A204.1 (cell line): ENCODE data around the gene SNAPC4.

Experiments used
- FAIRE-seq: peaks from 2 replicates; lab custom pipeline; 2012; peaks lifted over from hg19 to GRCh38; lab: Jason Lieb, UNC

The SNAPC4 gene

DNA sequence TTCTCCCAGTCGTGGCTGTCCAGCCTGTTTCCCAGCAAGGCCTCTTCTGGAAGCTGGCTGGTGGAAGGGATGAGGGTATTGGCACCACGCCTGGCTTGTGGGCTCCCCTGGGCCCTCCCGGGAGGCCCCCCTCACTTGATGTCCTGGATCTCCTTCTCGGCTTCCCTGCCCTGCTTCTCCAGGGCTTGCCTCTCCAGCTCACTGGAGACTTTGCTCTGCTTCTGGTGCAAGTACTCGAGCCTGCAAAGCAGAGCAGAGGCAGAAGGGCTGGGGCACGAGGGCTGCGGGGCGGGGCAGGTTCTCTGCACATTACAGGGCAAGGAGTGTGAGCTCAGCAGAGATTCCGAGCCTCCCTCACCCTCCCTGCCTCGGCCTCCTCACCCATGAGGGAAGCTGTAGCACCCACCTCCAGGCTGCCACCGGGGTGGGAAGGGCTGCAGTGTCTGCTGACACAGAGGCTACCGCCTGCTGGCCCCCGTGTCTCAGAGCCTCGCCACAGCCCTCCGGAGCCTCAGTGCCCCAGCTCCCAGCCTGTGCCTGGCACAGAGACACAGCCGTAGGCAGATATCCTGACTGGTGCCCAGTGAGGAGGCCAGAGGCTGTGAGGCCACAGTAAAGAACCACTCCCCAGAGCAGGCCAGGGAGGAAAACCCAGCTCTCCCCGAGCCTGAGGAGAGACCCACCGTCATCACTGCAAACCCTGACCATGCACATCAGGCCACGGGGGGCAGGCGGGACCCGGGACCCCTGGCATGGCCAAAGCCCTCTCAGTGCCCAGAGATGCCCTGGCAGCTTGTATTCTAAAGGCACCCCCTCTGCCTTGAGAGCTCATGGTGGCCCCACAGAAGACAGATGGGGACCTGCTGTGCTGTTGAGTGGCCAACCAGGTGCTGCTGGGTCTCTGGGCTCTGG lies 7.2 kb downstream of the SNAPC4 start:
- FAIRE-seq, result no peak

DNA sequence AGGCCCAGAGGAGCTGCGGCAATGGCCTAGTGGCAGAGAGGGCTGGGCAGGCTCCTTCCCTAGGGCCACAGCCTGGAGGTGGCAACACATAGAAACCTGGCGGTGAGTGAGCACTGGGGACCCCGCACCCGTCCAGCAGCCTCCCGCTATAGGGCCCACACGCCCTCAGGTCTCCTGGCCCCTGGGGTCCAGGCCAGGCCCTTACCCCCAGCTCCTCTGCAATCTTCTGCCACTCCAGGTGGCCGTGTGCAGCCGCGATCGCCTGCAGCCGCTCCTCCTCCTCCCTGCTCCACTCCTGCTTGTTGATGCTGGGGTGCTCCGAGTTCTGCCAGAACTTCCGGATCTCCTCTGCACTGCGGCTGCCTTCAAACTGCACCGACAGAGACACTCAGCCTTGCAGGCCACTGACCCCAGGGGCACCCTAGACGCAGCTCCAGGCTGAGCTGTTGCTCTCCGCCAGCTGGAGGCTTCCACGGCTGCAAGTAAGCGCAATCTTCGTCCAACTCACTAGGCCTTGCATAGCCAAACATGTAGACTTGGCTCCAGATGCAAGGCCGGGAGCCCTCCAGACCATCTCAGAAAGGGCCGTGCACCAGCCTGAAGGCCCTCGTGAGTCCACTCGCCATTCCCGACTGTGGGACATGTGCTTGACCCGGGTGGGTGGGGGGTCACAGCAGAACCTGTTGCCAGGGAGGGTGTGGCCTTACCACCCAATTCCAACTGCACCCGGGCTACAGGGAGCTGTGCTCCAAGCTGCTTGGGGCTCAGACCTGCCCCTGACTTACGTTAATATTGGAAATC lies 8.0 kb downstream of the SNAPC4 start:
- no peak for FAIRE-seq

DNA sequence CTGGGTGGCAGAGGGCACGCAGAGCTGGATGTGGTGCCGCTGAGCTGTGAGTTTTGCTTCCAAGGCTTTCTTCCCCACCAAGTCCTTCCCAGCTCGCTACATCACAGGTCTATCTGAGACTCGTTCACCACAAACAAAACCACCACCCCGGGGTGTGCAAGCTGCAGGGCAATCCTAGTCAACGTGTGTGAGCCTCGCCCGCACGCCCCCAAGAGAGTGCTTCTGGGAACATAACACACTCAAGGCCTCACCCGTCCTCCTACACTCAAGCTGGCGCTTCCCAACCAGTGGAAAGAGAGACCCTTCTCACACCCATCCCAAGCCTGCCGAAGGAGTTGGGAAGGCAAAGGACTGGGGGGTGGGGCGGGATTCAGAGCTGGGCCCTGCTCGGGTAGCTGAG lies 10.6 kb downstream of the SNAPC4 start:
- FAIRE-seq, result no peak

DNA sequence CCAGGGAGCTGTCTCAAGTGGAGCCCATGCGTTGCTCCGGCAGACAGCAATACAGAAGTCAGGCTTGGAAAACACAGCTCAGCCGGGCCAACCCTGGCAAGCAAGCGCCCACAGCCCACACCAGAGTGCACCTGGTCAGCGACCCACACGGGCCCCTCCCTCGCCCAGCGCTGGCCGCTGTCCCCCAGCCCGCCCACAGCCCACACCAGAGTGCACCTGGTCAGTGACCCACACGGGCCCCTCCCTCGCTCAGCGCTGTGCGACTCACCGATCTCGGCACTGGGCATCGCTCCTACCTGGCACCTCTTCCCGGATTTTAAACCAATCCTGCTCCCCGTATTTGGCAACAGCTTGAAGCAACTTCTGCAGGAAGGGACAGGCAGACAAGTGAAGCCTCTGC lies 12.8 kb downstream of the SNAPC4 start:
- FAIRE-seq, result no peak

DNA sequence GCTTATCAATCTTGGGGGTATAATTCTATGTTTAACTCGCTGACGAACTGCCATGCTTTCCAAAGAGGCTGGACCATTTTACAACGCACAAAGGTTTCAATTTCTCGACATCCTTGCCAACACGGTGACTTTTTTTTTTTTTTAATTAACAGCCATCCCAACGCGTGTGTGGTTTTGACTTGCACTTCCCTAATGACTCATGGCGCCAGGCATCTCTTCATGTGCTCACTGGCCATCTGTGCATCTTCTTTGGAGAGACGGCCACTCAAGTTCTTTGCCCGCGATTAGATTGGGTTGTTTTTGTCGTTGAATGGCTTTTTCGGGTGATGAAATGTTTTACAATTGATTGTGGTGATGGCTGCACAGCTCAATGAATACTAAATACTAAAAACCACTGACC lies 14.0 kb downstream of the SNAPC4 start:
- FAIRE-seq, result no peak

DNA sequence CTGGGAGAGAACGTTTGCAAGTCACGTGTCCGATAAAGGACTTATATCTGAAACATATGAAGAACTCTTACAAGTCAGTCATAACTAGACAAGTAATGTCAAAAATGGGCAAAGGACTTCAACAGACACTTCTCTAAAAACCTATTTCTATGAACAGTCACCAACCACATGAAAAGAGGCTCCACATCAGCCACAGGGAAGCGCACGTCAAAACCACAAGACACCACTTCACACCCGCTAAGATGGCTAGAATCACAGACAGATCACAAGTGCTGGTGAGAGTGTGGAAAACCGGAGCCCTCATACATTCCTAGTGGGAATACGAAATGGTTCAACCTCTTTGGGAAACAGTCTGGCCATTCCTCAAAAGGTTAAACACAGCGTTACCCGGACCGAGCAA lies 15.0 kb downstream of the SNAPC4 start:
- FAIRE-seq, result no peak

DNA sequence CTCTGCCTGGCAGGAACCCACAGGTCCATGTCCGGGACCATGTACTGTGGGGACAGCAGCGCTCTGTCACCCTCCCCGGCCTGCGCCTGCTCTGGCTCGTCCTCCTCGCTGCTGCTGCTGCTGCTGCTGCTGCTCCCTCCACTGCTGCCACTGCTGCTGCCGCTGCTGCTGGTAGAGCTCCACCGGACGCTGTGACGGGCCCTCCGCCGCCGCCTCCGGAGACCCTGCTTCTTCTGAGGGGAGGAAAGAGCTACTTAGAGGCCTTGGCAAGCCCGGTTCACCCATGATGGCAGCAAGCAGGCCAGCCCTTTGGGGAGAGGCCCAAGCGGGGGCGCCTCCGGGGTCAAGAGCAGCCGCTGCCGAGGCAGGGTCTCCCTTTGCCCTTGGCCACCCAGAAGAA lies 16.5 kb downstream of the SNAPC4 start:
- no peak for FAIRE-seq

DNA sequence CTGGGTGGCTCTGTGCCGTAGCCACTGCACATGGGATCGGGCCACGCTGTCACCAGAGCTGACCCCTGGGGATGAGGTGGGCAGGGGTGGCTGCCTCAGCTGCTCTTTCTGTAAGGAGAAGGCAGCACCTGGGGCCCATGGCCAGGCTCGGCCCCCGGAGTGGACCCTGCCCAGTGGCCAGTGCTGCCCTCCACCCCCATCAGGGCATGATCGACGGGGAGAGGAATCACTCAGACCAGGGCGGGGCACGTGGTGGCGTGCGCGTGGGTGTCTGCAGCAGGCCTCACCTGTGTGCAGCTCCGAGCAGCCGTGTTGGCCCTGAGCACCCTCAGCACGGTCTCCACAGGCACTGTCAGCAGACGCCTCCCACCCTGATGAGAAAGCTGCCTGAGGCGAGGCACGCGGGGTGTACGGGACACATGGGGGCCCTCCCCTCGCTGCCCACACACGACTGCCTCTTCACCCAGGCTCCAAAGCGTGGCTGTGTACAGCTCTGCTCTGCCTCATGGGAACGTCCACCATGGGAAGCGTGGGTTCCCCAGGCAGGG lies 17.9 kb downstream of the SNAPC4 start:
- no peak for FAIRE-seq

DNA sequence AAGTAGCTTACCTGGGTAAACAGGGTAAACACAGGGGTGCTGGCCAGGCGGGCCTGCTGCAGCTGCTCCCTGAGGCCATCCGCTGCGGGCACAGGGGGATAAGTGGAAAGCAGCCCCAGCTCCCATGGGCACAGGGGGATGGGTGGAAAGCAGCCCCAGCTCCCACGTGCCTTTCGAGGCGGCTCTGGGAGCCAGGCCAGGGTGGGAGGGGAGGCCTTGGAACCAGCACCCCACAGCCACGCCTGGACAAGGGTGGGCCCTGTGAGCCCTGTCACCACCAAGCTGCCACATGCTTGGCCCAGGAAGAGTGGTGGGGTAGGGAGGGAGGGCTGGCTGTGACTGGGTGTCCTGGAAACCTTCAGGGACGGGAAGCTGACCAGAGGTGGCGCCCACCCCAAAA lies 18.7 kb downstream of the SNAPC4 start:
- no peak for FAIRE-seq

DNA sequence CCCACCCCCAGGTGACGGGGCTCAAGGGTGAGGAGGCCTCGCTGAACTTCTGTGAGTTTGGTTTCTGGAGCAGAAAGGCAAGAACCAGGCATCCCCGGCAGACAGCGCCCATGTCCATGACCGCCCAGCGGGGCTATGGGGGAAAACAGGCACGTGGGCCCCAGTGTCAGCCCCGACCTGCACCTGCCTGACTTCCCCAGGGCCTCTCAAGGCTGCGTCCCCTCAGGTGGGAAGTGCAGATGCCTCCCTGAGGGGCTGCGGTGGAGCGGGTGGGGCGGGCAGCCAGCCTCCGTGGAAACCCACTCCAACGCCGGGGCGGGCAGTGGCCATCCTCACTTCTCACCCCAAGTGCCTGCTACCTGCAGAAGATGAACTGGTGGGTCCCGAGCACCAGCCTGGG lies 19.6 kb downstream of the SNAPC4 start:
- FAIRE-seq, result no peak

DNA sequence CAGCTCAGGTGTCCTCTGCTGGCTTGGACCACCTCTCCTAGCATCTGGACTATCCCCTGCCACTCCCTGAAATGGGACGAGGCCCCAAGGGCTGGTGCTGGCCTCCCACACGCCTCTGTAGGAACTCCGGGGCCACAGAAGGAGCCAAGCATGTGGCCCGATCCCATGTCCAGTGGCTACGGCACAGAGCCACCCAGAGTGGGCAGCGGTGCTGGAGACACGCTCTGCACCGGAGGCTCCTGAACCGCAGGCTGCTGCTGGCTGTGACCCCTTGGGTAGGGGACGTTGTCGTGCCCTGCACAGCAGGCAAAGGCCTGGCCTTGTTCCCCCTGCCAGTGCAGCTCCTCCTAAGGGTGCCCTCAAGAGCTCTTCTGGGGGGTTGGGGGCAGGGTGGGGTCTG lies 20.1 kb downstream of the SNAPC4 start:
- FAIRE-seq, result no peak

DNA sequence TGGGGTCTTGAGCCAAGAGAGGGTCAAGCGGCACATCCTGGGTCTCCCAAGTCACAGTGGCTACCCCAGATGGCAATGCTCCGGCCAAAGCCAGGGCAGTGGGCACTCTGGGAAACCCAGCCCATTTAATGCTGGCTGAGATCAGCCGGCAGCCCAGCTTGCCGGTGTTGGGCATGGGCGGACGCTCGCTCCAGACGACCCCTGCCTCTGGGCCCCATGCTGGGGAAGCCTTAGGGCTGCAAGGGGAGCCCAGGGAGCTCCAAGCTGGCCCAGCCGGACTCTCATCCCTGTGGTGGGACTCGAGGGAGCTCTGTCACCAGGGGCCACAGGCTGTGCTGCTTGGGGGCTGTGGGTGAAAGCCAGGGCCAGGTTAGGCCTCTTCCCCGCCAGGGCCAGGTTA lies 20.6 kb downstream of the SNAPC4 start:
- no peak for FAIRE-seq

DNA sequence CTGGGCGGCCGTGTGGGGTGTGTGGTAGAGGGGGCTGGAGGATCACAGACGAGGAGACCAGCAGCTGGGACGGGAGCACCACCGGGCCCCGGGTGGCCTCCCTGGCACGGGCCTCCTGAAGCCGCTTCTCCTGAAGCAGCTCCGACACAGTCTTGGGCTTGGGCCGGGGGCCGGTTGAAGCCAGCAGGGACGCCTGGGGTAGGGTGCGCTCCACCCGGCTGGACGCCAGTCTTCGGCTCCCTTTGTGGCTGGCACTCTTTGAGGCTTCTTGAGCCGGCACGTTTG lies 21.0 kb downstream of the SNAPC4 start:
- FAIRE-seq, result no peak

DNA sequence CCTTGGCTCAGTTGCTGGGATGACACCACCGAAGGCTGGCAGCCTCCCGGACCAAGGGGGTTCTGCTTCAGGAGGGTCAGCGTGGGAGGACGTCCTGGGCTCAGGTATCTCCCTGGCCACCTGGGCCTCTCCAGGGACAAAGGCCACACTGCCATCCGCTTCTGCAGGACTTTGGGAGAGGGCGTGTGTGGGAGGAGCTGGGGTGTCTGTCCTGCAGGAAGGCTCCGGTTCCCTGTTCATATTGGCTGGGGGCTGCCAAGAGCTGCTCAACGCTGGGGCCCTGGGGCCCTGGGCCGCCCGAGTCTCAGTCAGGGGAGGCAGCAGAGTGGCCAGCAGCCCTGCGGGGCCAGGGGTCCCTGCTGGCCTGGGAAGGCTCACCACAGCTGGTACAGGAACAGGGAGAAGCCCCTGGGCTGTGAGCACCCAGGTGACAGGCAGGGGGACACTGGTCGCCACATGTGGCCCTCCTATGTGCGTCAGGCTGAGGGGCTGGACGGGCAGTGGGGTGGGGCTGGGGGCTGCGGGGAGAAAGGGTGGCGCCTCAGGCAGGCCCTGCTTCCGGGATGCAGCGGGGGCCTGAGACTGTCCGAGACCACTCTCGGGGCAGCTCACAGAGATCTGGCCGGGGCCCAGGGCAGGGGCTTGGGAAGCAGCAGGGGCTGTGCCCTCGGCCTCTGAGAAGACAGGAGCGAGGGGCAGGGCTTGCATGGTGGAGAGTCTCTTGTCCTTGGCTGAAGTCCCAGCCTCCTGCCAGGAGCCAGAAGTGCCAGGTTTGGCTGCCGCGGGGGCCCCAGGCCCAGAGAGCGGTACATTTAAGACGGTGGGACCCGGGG lies 21.6 kb downstream of the SNAPC4 start:
- FAIRE-seq, result no peak

DNA sequence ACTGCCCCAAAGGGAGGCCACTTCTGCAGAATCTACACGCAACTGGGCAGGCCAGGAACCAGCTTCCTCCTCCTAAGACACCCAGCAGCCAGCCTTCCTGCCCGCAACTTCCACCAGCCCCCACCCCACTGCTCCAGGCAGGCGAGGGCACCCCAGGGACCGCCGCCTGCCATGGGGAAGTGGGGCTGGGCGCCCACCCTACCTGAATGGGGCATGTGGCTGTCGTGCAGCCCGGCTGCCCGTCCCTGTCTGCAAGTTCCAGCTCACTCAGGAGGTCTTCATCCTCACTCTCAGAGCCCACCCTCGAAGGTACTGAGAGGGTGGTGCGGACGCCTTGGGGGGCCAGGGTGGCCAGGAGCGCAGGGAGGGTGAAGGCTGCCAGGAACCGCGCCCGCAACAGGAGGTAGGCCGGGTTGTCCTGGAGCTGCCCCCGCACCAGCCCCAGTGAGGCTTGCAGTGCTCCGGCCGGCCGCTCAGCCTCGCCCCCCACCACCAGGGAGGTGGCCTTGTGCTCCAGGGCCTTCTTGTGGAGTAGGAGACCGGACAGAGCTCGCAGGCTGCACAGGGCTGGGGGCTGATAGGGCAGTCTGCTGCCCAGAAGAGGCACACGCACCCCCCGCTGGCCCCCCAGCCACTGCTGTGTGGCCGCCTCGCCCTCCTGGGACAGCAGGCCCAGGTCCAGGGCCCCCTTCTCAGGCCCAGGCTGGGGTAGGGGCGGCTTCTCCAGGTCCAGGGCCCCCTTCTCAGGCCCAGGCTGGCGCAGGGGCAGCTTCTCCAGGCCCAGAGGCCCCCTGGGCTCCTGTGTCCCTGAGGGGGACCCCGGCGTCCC lies 22.4 kb downstream of the SNAPC4 start:
- FAIRE-seq, result no peak

DNA sequence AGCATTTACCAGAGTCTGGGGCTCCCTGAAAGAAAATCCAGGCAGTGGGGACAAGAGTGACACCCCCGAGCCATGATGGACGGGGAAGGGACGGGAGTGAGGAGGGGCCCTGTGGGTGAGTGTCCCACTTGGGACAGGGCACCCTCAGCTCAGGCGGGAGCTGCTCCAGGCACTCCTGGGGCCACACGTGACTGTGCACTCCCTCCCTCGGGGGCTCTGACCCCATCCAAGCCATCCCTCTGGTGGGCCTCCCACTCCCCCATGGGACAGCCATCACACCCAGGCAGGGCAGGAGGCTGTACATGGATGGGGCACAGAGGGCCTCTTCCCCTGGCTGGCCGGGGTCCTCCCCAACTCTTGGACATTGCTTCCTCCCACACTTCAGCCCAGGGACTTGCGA lies 23.5 kb downstream of the SNAPC4 start:
- no peak for FAIRE-seq

DNA sequence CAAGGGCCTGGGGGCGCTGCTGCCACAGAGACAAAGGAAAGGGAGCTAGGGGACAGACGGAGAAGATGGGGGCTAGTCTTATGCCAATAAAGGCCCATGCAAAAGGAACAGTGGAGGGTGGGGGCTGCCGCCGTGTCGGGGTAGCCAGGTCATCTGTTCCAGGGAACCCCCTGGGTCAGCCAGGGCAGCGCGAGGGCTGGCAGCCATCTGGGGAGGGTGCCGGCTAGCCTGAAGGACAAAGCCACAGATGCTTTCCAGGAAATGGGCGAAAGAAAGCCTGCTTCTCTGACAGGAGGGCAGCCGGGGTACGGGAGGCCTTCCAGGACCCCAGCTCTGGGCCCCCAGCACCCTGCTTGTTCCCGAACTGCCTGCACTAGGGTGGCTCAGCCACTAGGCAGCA lies 24.9 kb downstream of the SNAPC4 start:
- no peak for FAIRE-seq

DNA sequence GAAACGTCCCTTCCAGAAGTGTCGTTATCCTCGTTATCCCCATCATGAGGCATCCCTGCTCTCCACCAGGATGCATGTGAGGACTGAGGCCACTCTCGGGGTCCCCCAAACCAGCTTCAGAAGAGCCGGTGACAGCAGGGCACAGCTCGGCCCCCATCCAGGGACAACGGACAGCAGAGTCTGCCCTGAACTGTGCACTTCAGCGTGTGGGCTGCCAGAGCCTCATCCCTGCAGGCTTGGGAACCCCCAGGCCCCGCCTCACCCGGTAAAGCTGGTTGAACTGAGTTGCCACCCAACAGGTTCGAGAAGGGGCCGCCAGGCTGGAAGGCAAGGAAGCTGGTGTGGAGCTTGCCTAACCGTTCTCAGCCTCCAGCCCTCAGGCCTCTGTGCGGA lies 25.8 kb downstream of the SNAPC4 start:
- FAIRE-seq, result no peak

DNA sequence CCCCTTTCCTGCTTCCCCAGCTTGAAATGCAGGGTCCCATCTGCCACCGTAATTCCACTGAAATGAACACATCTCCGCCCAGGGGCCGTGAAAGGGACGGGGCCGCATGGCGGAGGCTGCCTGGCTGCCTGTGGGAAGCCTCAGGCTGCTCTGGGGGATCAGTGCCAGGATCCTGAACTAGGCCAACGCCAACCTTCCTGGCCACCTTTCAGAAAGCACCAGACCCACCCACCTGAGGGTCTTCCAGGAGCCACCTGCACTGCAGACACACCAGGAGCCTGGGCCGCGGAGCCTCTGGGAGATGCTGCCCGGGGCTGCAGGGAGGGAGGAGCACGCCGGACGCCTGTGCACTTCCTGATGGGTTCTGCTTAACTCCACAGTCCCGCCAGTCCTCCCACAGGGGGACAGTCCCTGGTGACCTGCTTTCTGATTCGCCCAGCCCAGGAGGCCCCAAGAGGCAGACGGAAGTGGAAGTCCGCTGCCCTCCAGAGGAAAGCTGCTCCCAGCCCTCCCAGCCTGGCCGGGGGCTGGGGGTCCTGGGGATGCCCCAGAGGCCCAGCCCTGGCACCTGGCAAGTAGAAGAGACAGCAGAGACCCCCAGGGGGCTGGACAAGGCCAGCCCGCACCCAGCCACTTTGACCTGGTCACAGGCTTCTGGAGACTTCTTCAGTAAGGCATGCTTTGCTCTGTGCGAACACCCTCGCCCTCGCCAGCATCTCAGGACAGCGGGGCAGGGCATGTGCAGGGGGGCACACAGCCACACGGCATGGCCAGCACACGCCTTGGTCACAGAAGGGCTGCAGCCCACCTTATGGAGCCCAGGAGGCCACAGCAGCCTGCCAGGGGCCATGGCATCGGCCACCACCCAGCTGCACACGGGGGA lies 26.4 kb downstream of the SNAPC4 start, which contains the start of gene CARD9:
Gene CARD9, minus strand, starts transcription at position 370 of the 883 bp plus-strand sequence. CDS start 1,591 bp downstream, outside the sequence.
- no peak for FAIRE-seq

DNA sequence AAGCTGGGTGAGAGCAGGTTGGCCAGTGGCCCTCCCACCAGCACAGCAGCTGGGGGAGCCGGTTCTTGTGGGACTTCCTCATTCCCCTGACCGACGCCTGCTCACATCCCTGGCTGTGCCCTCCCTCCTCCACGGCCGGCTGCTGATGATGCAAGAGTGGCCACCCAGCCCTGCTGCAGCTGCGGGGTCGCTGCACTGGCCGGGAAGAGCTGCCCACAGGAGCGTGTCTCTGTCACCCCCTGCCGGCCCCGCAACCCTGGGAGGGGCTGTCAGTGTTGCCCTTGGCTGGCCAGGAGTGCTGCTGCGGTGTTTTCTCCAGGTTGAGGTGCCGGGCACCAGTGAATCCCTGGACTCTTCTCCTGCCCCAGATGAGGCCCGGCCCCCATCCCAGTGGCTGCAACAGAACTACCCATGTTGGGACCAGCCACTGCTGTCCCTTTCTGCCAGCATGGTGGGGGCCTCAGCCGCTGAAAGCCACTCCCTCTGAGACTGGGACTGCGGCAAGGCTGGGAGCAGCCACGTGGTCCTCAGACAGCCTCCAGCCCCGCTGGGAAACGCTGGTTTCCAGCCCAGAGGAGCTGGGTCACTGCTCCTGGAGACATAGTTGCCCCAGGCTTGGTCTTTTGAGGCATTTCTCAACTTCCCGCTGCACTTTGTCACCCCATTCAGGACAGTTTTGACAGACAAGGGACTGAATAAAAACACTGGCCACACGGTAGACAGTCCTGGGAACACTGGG lies 27.2 kb downstream of the SNAPC4 start:
- FAIRE-seq, result no peak
